Activated effector memory CD4-positive, alpha-beta T cell treated with Interleukin-2 at 50 U/mL for 16 hours (primary cell): ENCODE results near the gene NR6A1.

Experiments
- DNase-seq: peaks from one replicate; pipeline ENCODE4 v3.0.0-alpha.2; 2020

NR6A1 gene

DNA sequence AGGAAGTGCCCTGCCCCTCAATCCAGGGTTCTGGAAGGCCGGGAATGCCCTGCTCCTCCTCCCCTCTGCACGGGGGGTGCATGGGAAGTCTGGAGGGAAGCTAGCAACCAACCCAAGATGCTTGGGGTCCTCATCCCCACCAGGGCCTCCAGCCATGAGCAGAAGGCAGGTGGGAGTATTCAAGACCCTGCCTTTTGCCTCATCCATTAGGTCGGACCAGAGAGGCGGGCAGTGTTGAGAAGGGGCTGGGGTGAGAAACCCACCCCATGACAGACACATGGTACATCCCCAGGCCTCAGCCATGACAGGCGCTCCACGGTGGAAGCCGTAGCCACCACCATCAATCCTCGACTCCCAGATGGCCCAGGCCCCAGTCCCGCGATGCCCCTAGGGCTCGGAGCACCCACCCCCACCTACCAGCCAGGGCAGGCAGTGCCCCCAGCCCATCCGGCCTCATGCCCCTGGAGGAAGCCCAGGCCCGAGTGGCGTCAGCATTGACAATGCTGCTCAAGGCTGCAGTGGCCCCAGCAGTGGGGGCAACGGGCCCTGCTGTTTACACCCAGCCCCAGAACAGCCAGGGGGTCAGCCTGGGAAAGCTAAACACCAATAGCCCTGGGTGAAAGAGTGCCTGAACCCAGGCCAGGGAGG, 272.5 kb downstream of the NR6A1 start:
- no peak for DNase-seq

DNA sequence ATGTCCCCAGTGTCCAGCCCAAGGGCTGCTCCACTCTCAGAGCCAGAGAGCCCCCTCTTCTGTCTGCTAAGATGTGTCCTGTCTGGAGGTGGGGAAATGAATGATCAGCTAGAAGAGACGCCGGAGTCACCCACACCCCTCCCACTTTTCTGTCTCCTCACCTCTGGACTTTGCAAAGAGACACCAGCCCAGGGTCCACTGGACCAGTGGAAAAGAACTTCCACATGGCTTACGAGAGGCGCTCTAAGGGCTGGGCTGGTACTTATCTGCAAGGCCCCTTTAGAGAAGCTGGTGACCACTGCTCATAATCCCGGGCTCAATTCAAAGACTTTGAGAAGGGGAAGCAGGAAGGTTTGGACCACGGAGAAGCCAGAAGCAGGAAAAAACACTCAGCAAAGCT, 273.1 kb downstream of the NR6A1 start:
- no peak for DNase-seq

DNA sequence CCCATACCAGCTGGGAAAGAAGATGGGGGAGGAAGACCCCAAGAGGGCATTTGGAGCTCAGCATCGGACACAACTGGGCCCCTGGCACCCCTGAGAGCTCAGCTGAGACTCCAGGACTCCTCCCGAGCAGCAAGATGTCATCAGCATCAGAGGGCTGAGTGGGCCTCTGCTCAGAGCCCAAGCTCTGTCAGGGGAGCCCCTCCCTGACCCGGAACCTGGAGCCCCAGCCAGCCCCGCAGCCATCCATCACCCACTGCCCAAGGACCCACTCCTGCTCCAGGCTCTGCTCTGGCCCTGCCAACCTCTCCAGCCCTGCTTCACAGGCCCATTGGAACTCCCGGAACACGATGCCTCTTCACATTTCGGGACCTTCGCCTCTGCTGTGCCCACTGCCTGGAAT, 273.7 kb downstream of the NR6A1 start:
- DNase-seq: no peak

- DNase-seq: no peak
Observed at GRCh38 chr9:124496463-124496862, 274.6 kb downstream of the NR6A1 start.

- no peak for DNase-seq
Observed at GRCh38 chr9:124496075-124496449, 275.0 kb downstream of the NR6A1 start.

DNA sequence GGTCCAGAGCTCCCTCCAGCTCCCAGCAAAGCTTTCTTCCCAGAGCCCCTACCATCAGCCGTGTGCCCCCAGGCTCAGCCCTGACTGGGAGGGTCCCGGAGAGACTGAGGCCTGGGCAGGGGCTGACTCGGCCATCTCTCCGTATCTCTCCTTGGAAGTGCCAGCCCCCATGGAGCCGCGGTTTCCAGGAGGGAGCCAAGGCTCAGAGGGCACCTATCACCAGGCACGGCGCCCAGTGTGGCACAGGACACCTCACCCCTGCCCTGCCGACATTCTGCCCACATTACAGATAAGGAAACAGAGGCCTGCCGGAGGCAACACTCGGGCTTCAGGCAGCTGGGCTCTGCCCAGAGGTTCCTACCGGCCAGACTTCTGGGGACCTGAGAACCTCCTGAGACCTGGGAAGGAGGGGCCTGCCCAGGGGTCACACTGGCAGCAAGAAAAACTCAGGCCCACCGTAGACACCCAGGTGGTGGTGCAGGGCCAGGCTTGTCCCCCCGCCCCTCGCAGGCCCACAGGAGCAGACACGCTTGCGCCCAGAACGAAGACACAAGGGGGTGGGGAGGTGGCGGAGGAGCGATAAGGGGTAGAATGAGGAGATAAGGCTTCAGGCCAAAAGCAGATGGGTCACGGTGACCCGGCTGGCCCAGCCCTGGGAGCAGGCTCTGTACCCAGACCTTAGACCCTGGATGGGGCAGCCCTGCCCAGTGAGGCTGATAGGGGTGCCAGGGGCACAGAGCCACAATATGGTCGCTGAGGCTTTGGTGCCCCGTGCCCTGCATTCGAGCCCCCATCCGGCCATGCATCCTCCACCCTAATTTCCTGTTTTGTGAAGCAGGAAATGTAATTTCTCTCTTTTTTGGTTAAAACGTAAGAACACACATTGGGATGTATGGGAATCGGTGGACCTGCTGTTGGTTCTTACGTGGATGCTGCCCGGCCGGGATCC, 275.7 kb downstream of the NR6A1 start:
- no peak for DNase-seq

DNA sequence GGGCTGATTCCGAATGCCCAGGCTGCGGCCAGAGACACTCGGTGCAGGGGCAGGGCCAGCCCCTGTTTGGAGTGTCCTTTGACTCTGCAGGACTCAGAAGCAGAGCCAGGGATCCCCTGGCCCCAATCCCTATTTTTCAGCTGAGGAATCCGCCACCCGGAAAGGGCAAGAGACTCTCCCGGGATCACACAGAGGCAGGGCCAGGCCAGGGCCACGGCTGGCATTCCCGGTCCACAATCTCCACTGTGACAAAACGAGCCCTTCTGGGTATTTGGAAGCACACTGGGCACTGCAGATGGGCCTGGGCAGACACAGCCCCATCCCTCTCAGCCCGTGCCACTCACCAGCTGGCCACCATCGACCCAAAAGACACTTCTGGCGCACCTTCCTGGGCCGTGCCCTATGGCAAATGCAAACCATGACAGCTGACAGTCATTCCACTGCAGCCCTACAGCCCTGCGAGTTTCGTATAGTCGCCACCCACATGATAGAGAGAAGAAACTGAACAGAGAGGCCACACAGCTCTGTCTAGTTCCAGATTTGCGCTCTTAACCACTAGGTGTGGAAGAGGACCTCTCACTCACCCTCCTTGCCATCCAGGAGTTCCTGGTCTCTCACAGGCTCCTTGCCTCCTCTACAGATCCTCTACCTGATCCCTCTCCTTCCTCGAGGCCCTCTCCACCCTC, 277.2 kb downstream of the NR6A1 start:
- DNase-seq: no peak

DNA sequence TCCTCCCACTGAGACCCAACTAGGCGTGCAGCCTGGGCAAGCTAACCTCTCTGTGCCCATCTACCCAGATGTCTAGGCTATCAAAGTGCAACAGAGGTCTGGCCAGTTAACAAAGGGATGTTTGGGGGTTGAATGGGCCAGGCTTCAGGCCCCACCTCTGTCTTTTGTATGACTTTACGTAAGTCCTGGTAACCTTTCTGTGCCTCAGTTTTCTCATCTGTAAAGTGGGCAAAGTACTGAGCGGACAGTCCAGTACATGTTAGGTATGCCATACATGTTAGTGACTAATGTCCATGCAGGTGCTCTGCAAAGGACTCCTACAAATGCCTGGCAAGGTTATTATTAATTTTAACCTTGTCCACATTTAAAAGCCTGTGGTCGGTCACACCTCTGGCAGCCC, 277.9 kb downstream of the NR6A1 start:
- DNase-seq: no peak

- no peak for DNase-seq
Observed at GRCh38 chr9:124492818-124493217, 278.3 kb downstream of the NR6A1 start.

DNA sequence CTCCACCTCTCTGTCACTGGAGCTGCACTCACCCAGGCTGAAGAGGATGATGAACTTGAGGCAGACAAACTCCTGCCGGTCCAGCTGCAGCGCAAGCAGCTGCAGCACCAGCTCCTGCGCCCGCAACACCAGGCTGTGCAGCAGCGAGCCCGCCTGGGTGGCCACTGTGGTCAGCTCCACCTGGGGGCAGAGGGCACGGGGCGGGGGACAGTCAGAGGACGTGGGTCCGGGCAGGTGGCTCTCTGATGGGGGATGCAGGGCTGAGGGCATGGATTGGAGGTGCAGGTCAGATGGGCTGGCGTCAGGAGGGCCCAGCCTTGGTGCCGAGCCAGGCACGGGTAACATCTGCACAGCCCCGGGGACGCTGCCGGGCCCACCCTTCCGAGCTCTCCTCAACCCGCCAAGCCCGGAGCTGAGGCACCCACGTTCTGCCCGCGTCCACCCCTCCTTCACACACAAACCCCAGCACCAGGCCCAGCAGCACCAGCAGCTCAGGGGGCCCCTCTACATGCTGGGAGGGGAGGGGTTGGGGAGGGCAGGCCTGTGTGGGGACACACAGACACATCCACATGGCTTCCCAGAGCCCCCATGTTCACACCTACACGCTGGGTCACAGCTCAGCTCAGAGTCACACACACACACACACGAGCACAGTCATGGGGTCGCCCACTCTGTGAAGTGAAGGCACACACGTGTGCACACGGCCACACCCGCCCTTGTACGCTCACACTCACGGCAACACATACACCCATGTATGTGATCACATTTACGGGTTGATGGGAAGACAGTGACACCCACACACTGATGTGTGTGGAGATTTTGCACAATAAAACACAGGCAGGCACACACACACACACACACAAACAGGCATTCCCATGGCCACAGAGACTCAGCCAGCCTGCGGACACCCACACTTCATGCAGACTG, 279.8 kb downstream of the NR6A1 start:
- DNase-seq: no peak

DNA sequence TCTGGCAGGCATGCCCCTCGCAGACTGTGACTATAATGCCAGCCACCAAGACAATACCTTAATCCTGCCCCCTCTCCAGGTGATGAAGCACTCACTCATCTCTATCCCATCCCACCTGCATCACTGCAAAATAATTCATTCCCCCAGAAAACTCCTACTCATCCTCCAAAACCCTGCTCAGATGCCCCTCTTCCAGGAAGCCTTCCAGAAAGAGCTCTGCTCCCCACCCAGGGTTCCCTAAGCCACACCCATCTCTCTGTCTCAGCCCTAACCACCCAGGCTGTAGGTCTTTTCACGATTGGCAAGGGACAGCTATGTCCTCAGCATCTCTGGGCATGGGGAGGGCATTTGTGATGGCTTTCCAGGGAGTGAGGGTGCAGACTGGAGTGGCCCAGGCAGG, 281.1 kb downstream of the NR6A1 start:
- no peak for DNase-seq

GRCh38 chr9:124489222-124489621, 281.9 kb downstream of the NR6A1 start:
- no peak for DNase-seq

DNA sequence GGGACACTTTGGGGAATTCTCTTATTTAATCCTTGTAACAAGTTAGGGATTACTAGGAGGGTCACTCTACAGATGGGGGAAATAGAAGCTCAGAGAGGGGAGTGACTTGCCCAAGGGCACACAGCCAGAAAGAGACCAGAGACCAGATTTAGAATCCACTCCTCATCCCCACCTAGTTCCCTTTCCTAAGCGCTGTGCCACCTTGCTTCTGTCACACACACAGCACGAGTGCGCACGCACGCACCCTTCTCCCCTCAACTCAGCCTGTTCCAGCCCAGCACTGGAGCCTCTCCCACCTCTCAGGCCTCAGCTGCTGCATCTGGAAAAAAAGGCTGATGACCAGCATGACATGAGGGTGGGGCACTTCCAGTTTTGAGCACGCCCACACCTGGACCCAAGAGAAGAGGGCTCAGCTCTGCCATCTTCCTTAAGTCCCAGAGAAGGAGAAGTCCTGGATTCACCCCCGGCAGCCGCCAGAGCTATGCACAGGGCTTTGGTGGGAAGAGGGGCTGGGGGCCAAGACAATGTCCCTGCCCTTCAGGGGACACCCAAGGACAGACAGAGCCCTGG, 282.4 kb downstream of the NR6A1 start:
- DNase-seq: no peak

GRCh38 chr9:124487260-124488182, 283.6 kb downstream of the NR6A1 start:
- DNase-seq: no peak

DNA sequence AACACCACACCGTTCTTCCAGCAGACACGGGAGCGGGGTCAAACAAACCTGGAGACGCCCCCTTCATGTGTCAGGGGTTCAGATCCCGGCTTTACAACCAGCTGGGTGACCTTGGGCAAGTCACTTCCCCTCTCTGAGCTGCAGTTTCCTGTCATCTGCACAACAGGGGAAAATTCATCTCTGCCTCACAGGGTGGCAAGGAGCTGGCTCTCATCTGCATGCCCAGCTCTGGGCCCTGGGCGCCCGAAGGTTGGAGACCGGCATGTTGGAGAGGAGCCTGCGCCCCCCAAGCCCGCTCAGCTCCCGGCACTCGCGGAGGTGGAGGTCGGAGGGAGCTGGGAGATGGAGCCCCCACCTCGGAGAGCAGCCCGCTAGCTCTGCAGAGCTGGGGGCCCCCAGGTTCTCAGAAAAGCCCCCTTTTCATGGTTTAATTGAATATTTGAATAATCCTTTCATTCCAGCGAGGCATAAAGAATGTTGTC, 284.3 kb downstream of the NR6A1 start:
- DNase-seq: no peak

DNA sequence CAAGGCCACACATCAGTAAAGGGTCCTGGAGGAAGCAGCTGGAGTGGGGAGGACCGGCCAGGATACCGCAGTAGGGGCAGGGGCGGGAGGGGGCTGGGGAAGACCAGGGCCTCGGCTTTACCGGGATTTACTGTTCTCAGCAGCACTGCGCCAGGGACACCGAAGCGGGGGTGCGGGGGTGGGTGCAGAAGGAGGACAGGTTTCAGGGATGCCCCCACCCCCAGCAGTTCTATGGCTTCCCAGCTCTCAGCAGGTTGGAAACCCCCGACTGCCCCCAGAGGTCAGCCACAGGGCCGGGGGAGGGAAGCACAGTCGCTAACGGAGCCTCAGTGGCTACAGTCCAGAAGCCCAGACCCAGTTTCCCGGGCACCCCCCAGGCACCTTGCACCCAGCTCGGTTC, 285.2 kb downstream of the NR6A1 start:
- DNase-seq: no peak

DNA sequence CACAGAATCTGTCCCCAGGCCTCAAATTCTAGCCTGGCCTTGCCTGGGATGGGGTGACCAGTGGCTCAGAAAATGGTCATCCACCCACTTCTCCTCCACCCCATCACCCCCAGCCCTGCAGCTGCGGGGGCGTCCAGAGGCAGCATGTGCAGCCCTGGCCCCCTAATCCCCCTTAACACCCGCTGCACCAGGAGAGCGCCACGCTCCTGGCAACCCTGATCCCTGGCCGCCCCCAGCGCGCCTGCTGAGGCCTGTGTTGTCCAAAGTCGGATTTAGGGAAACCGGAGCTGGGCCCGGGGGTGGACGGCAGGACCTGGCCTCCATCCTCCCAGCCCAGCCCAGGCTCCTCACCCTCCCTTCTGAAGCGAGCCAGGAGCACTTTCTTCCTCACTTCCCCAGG, 285.9 kb downstream of the NR6A1 start:
- no peak for DNase-seq

GRCh38 chr9:124483481-124483880, 287.6 kb downstream of the NR6A1 start:
- DNase-seq: no peak

DNA sequence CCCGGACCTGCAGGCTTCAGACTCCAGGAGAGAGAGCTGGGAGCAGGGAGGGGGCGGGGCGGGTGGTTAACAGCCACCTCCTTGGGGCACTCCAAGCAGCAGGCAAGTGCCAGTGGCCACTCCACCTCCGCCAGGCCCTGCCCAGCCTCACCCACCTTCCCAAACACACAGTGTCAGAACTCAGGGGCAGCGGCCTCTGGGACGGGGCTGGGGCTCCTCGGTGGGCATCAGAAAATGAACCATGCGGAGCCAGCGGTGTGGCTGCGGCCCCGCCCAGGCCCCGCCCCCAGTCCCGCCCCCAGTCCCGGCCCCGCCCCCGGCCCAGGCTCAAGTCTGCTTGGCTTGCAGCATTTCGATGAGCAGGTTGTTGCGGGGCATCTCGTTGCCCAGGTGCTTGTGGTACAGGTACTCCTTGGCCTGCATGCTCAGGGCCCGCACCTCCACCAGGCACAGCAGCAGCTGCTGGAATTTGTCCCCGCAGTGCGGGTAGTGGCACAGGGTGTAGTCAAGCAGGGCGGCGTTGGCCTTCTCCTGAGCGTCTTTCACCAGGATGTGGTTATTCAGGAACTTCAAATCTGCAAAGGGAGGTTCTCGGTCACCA, 288.6 kb downstream of the NR6A1 start:
- DNase-seq: no peak

DNA sequence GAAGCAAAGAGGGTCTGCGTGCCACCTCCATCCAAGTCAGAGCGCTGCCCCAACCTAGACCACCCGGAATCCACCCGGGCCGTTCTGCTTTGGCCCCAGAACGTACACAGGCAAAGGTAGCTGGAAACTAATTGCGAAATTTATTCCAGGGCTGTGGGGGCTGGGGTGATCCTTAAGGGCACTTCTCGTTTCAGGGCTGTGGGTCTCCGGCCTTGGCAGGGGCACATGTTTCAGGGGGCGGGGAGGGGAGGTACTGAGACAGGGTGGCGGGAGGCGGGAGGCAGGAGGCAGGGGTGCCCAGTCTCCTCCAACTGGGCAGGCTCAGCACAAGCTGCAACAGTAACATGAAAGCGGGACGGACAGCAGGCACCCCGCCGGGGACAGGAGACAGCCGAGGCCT, 290.0 kb downstream of the NR6A1 start:
- no peak for DNase-seq

- no peak for DNase-seq
Observed at GRCh38 chr9:124480621-124480981, 290.5 kb downstream of the NR6A1 start.
